Kidney epithelial cell (primary cell): ENCODE measurements around the gene AHNAK2. TPM values are rescaled to one million over a fixed set of nuclear protein-coding genes. Genes with fewer than 3 reads are reported as not detected.
"Not testable (repeated sequence)": the region's sequence is repeated elsewhere in the genome, so short reads cannot be mapped to it uniquely, and the experiment has no call there.

Experiments used
- DNase-seq: peaks from one replicate; pipeline ENCODE4 v3.0.0-alpha.2; 2010; ENCODE audit warnings: low read depth
- H3K27me3 ChIP-seq: 2 replicates; pipeline ENCODE4 v1.6.0; 2011; ENCODE audit warnings: low read length; ENCODE audit not compliant: control insufficient read depth, insufficient read depth
- H3K36me3 ChIP-seq: 2 replicates; pipeline ENCODE4 v1.5.1; 2011; ENCODE audit warnings: low read length; ENCODE audit not compliant: control insufficient read depth, insufficient read depth
- H3K4me3 ChIP-seq: 2 replicates; pipeline ENCODE4 v1.5.1; 2011; ENCODE audit warnings: low read depth, mild to moderate bottlenecking, control low read depth, low read length
- CTCF ChIP-seq: IDR thresholded peaks from 2 replicates; pipeline ENCODE4 v1.5.1; 2011; ENCODE audit warnings: mild to moderate bottlenecking, moderate library complexity, low read length, control low read depth, inconsistent platforms; ENCODE audit not compliant: insufficient read depth, poor library complexity, severe bottlenecking
- total RNA-seq: library from RNA; depleted of rRNA; stranded (reverse); fragments of >200 nt; gene quantifications from 2 replicates; pipeline ENCODE4 v1.2.3, GENCODE V29; 2015

The AHNAK2 gene
- total RNA-seq, 1 donor from 2014 or later: 121 TPM

- H3K27me3 ChIP-seq: peaks cover 3% of the 10 kb centered on the region
- H3K4me3 ChIP-seq: no peak overlapping the region
- DNase-seq: no peak
- H3K36me3 ChIP-seq: no peaks in the 10 kb centered on the region
- no peak for TF ChIP-seq CTCF
These were observed 54.3 kb downstream of the AHNAK2 start for GRCh38 chr14:104923640-104924420.

GRCh38 chr14:104919993-104920315 lies 58.2 kb downstream of the AHNAK2 start:
- DNase-seq: no peak
- TF ChIP-seq CTCF: no peak

DNA sequence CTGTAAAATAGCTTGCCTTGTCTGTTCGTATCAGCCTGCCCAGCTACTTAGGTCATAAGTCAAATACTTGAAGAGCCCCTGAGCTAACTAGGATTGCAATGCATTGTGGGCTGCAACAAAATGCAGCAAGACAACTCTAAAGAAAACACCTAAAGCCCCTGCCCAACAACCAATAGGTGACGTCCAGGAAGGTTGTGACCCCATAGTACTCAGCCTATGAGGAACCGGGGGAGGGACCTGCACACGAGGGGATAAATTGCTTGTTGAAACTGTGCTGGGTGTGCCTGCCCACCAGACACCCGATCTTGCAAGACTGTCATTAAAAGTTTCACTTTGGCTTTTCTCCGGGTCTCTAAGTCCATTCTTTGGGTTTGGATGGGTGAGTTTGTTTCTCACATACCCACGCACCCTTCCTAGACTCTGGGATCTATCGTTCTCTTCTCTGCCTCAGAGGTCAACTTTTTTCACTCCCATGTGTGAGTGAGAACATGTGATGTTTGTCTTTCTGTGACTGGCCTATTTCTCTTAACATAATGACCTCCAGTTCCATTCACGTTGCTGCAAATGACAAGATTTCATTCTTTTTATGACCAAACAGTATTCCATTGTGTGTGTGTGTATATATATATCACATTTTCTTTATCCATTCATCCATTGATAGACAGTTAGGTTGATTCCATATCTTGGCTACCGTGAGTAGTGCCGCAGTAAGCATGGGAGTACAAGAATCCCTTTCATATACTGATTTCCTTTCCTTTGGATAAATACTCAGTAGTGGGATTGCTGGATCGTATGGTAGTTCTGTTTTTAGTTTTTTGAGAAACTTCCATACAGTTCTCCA lies 58.8 kb downstream of the AHNAK2 start:
- DNase-seq, H3K4me3 ChIP-seq, H3K27me3 ChIP-seq, H3K36me3 ChIP-seq: not testable (repeated sequence)

More at GRCh38 chr14:104919993-104920315, 58.2 kb downstream of the AHNAK2 start:
- Histone ChIP-seq H3K27me3 (no peaks in the 10 kb centered on the region), H3K36me3 (no peaks in the 10 kb centered on the region), H3K4me3 (no peak overlapping the region)

DNA sequence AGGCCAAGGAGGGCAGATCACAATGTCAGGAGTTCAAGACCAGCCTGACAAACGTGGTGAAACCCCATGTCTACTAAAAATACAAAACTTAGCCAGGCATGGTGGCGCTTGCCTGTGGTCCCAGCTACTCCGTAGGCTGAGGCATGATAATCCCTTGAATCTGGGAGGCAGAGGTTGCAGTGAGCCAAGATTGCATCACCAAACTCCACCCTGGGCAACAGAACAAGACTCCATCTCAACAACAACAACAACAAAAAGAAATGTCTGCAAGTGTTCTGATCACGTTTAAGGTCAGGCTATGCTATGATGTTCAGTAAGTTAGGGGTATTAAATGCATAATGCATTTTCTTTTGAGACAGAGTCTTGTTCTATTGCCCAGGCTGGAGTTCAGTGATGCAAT lies 60.2 kb downstream of the AHNAK2 start:
- Histone ChIP-seq H3K4me3 (no peak overlapping the region), H3K36me3 (no peaks in the 10 kb centered on the region), H3K27me3 (no peaks in the 10 kb centered on the region)
- DNase-seq: no peak
- TF ChIP-seq CTCF: no peak

DNA sequence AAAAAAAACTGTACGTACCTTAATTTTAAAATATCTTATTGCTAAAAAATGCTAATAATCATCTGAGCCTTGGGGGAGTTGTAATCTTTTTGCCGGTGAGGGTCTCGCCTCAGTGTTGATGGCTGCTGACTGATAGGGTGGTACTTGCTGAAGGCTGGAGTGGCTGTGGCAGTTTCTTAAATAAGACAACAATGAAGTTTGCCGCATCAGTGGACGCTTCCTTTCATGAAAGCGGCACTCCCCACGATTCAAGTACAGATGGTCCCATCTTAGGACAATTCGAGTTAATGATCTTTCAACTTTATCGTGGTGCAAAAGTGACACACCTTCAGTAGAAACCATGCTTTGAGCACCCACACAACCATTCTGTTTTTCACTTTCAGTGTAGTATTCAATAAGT lies 61.1 kb downstream of the AHNAK2 start:
- H3K27me3 ChIP-seq: no peaks in the 10 kb centered on the region
- no peak for TF ChIP-seq CTCF
- H3K4me3 ChIP-seq: no peak overlapping the region
- H3K36me3 ChIP-seq: no peaks in the 10 kb centered on the region
- no peak for DNase-seq

- H3K27me3 ChIP-seq: peaks cover 3% of the 10 kb centered on the region
- no peaks in the 10 kb centered on the region for H3K36me3 ChIP-seq
- TF ChIP-seq CTCF: no peak
- DNase-seq: no peak
- H3K4me3 ChIP-seq: no peak overlapping the region
These were observed 64.7 kb downstream of the AHNAK2 start for GRCh38 chr14:104913435-104913834.
